IPS-15b (cell line): ENCODE data around the gene NDOR1.

ENCODE experiments used
- H3K27me3 ChIP-seq: one replicate; pipeline ENCODE4 v1.6.1; 2013; ENCODE audit warnings: low read length; ENCODE audit not compliant: control insufficient read depth, insufficient read depth
- H3K36me3 ChIP-seq: one replicate; pipeline ENCODE4 v1.6.1; 2013; ENCODE audit warnings: low read length; ENCODE audit not compliant: control insufficient read depth, insufficient read depth
- H3K4me1 ChIP-seq: one replicate; pipeline ENCODE4 v1.6.1; 2013; ENCODE audit warnings: mild to moderate bottlenecking, low read length; ENCODE audit not compliant: control insufficient read depth, insufficient read depth
- H3K4me3 ChIP-seq: one replicate; pipeline ENCODE4 v1.5.1; 2013; ENCODE audit warnings: low read depth, low read length
- H3K9ac ChIP-seq: one replicate; pipeline ENCODE4 v1.6.1; 2013; ENCODE audit warnings: low read depth, mild to moderate bottlenecking, low read length
- H3K9me3 ChIP-seq: one replicate; pipeline ENCODE4 v1.6.1; 2013; ENCODE audit warnings: mild to moderate bottlenecking, low read length; ENCODE audit not compliant: control insufficient read depth, insufficient read depth

NDOR1 gene

GRCh38 chr9:137213160-137214060, 7.9 kb downstream of the NDOR1 start:
- H3K9me3 ChIP-seq: no peaks in the 10 kb centered on the region
- peaks cover 41% of the 10 kb centered on the region for H3K36me3 ChIP-seq
- no peaks in the 10 kb centered on the region for H3K4me1 ChIP-seq
- H3K4me3 ChIP-seq: no peak overlapping the region
- H3K27me3 ChIP-seq: no peaks in the 10 kb centered on the region
- H3K9ac ChIP-seq: no peak overlapping the region

GRCh38 chr9:137214620-137215019, 9.1 kb downstream of the NDOR1 start:
- H3K9me3 ChIP-seq: no peaks in the 10 kb centered on the region
- peaks cover 35% of the 10 kb centered on the region for H3K36me3 ChIP-seq
- no peak overlapping the region for H3K9ac ChIP-seq
- H3K4me3 ChIP-seq: no peak overlapping the region
- H3K4me1 ChIP-seq: no peaks in the 10 kb centered on the region
- H3K27me3 ChIP-seq: no peaks in the 10 kb centered on the region

DNA sequence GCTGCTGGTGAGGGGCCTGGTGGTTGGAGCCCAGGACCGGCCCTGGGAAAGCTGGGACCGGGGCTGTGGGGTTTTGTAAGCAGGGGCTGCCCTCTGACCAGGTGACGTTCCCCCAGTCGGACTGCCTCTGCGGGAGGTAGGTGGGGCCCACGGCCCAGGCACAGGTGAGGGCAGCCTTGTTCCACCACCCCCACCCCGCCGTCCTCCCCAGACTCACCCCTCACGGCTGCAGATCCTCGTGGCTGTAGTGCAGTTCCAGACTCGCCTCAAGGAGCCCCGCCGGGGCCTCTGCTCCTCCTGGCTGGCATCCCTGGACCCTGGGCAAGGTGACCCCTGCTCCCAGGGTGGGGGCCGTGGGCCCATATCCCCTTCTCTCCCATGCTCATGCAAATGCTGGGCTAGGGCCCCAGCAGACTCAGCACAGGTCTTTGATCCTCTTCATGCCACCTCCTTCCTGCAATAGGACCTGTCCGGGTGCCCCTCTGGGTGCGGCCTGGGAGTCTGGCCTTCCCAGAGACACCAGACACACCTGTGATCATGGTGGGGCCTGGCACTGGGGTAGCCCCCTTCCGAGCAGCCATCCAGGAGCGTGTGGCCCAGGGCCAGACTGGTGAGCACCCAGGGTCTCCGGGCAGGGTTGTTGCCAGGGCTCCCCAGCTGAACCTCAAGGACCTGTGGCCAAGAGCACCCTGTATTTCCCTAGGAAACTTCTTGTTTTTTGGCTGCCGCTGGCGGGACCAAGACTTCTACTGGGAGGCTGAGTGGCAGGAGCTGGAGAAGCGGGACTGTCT, 9.9 kb downstream of the NDOR1 start:
- H3K9ac ChIP-seq: no peak overlapping the region
- peaks cover 35% of the 10 kb centered on the region for H3K36me3 ChIP-seq
- no peaks in the 10 kb centered on the region for H3K4me1 ChIP-seq
- H3K9me3 ChIP-seq: no peaks in the 10 kb centered on the region
- H3K27me3 ChIP-seq: no peaks in the 10 kb centered on the region
- H3K4me3 ChIP-seq: no peak overlapping the region

DNA sequence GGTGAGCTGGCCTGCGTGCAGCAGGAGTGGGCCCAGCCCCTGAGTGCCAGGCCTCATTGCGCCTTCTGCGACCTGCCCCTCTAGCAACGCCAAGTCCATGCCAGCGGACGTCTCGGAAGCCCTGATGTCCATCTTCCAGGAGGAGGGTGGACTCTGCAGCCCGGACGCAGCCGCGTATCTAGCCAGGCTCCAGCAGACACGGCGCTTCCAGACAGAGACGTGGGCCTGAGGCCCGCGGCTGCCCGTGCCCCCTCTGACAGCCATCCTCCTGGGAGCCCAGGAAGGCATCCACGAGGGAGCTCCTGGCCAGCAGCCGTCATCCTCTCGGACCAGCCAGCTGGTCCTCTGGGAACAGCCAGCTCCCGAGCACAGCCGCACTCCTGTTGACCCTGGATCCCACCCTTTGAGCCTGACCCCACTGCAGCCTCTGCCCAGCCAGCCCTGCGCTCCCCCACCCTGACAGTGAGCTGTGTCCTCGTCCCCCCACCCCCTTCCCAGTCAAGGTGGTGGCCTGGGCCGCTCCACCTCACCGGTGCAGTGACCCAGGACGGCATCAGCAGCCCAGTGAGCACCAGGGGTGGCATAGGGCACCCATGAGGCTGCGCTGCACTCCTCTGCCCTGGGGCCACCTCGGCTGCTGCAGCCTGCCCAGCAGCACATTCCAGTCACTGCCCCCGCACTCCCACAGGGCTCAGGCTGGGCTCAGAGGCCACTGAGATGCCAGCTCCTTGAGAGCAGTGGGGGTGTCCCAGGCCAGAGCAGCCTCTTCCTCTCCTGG, 10.9 kb downstream of the NDOR1 start:
- no peak overlapping the region for H3K4me3 ChIP-seq
- H3K9ac ChIP-seq: no peak overlapping the region
- peaks cover 35% of the 10 kb centered on the region for H3K36me3 ChIP-seq

GRCh38 chr9:137217276-137218211, 12.0 kb downstream of the NDOR1 start:
- H3K4me3 ChIP-seq: no peak overlapping the region
- H3K4me1 ChIP-seq: no peaks in the 10 kb centered on the region
- H3K9ac ChIP-seq: no peak overlapping the region
- no peaks in the 10 kb centered on the region for H3K9me3 ChIP-seq
- H3K27me3 ChIP-seq: no peaks in the 10 kb centered on the region
- H3K36me3 ChIP-seq: peaks cover 32% of the 10 kb centered on the region

More for the DNA sequence above, 10.9 kb downstream of the NDOR1 start:
- Histone ChIP-seq H3K4me1 (no peaks in the 10 kb centered on the region), H3K9me3 (no peaks in the 10 kb centered on the region), H3K27me3 (no peaks in the 10 kb centered on the region)

- Histone ChIP-seq H3K27me3 (no peaks in the 10 kb centered on the region), H3K4me1 (no peaks in the 10 kb centered on the region), H3K9me3 (no peaks in the 10 kb centered on the region), H3K9ac (no peak overlapping the region), H3K36me3 (peaks cover 28% of the 10 kb centered on the region), H3K4me3 (no peak overlapping the region)
These were observed 12.8 kb downstream of the NDOR1 start for GRCh38 chr9:137218212-137218753.

GRCh38 chr9:137218754-137219271, 13.3 kb downstream of the NDOR1 start:
- no peak overlapping the region for H3K9ac ChIP-seq
- H3K4me1 ChIP-seq: no peaks in the 10 kb centered on the region
- peaks cover 23% of the 10 kb centered on the region for H3K36me3 ChIP-seq
- H3K27me3 ChIP-seq: no peaks in the 10 kb centered on the region
- no peaks in the 10 kb centered on the region for H3K9me3 ChIP-seq
- H3K4me3 ChIP-seq: no peak overlapping the region

- no peaks in the 10 kb centered on the region for H3K4me1 ChIP-seq
- peaks cover 14% of the 10 kb centered on the region for H3K36me3 ChIP-seq
- no peaks in the 10 kb centered on the region for H3K27me3 ChIP-seq
- no peak overlapping the region for H3K9ac ChIP-seq
- H3K4me3 ChIP-seq: no peak overlapping the region
- no peaks in the 10 kb centered on the region for H3K9me3 ChIP-seq
These were observed 14.3 kb downstream of the NDOR1 start for GRCh38 chr9:137219757-137220316.

DNA sequence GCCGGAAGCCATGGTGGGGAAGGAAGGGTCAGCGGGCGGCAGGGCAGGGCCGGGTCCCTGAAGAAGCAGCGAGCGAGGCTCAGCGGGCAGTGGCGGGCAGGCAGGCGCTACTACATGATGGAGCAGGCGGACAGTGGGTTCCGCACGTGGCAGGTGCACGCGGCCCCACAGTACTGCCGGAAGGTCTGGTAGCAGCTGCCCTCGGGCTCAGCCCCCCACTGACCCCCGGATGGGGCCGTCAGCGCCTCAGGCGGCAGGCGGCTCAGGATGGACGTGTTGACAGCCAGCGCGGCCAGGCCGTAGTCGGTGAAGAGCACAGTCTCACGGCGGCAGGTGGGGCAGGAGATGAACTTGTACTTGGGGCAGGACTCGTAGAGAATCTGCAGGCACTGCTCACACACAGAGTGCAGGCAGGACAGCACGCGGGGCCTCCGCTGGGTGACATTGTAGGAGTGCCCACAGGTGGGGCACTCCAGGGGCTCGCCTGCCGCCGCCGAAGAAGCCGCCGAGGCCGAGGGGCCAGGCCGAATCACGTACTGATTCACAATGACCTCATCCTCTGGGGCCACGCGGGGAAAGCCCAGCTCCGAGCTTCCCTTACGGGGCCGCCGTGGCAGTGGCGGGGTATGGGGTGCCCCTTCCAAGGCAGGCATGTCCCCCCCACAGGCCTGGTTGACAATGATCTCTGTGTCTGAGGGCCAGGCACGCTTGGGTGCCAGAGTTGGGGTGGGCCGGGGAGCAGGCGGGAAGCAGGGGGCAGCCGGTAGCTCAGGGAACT, 15.0 kb downstream of the NDOR1 start:
- Histone ChIP-seq H3K9me3 (no peaks in the 10 kb centered on the region), H3K4me1 (no peaks in the 10 kb centered on the region), H3K9ac (no peak overlapping the region), H3K27me3 (no peaks in the 10 kb centered on the region), H3K4me3 (no peak overlapping the region), H3K36me3 (peaks cover 10% of the 10 kb centered on the region)

GRCh38 chr9:137221095-137221505, 15.6 kb downstream of the NDOR1 start:
- Histone ChIP-seq H3K4me1 (no peaks in the 10 kb centered on the region), H3K36me3 (peaks cover 8% of the 10 kb centered on the region), H3K4me3 (no peak overlapping the region), H3K27me3 (no peaks in the 10 kb centered on the region), H3K9me3 (no peaks in the 10 kb centered on the region), H3K9ac (no peak overlapping the region)
